ENCODE measurements around the gene KLF16.
"Not testable (repeated sequence)": the region's sequence is repeated elsewhere in the genome, so short reads cannot be mapped to it uniquely, and the experiment has no call there.

The KLF16 gene

GRCh38 chr19:1863328-1863637 is at the start of gene KLF16:
KLF16 (minus strand) TSS chr19:1863579; CDS start chr19:1863497, 82 bp downstream.
- peak; percentile 0 for ATAC-seq
- no peak for DNase-seq

DNA sequence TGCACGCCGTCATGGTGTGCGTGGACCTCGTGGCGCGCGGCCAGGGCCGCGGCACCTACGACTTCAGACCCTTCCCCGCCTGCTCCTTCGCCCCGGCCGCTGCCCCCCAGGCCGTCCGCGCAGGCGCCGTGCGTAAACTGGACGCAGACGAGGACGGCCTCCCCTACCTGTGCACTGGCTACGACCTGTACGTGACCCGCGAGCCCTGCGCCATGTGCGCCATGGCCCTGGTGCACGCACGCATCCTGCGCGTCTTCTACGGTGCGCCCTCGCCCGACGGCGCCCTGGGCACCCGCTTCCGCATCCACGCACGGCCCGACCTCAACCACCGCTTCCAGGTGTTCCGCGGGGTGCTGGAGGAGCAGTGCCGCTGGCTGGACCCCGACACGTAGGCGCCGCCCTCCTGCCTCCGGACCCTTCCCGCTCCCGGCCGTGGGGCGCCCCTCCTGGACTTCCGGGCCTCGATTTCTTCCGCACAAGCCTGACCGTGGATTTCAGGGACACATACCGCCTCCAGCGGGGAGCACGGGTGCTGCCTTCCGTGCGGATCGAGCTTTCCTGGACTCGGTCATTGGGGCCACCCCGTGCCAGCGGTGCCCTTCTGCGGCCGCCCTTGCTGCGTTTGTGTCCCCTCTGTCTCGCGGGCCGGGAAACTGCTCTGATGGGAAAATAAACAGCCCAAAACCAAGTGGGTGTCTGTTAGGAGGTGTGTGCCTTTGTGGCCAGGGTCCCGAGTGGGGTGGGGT is 49.6 kb upstream of the KLF16 start:
- no peak for DNase-seq
- no peak for ATAC-seq

DNA sequence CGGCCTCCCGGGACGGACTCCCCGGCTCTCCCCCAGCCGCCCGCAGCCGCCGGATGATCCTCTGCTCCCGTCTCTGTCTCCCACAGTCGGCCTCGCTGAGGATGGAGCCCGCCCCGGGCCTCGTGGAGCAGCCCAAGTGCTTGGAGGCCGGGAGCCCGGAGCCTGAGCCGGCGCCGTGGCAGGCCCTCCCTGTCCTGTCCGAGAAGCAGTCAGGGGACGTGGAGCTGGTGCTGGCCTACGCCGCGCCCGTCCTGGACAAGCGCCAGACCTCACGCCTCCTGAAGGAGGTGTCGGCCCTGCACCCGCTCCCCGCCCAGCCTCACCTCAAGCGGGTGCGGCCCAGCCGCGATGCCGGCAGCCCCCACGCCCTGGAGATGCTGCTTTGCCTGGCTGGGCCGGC is 48.6 kb upstream of the KLF16 start:
- ATAC-seq (no peak), DNase-seq (no peak)

DNA sequence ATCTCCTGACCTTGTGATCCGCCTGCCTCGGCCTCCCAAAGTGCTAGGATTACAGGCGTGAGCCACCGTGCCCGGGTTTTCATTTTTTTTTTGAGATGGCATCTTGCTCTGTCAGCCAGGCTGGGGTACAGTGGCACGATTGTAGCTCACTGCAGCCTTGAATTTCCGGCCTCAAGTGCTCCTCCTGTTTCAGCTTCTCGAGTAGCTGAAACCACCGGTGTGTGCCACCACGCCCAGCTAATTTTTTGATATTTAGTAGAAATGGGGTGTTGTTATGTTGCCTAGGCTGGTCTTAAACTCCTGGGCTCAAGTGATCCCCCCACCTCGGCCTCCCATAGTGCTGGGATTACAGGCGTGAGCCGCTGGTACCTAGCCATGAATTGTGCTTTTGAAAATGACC is 47.7 kb upstream of the KLF16 start:
- ATAC-seq (no peak), DNase-seq (no peak)

GRCh38 chr19:1910177-1910576 is 46.8 kb upstream of the KLF16 start:
- DNase-seq, result no peak
- ATAC-seq, result no peak

DNA sequence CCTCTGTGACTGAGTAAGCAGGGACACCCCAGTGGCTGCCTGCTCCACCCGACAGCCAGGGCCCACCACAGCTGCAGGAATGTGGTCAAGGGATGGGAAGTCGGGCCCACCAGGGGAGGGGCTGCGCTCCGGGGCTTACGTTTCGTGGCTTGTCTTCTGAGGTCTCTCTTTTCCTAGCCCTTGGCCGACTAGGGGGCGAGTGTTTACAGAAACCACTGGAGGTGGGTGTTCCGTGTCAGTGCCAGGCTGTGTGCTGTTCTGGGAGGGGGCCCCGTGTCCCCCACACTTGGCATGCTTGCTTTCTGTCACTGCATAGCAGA is 46.3 kb upstream of the KLF16 start:
- DNase-seq, result no peak

GRCh38 chr19:1908364-1908678 is 44.9 kb upstream of the KLF16 start:
- DNase-seq (no peak), ATAC-seq (no peak)

More for the DNA sequence above, 46.3 kb upstream of the KLF16 start:
- ATAC-seq, result no peak

GRCh38 chr19:1907563-1908363 is 44.4 kb upstream of the KLF16 start:
- ATAC-seq (no peak), DNase-seq (no peak)

DNA sequence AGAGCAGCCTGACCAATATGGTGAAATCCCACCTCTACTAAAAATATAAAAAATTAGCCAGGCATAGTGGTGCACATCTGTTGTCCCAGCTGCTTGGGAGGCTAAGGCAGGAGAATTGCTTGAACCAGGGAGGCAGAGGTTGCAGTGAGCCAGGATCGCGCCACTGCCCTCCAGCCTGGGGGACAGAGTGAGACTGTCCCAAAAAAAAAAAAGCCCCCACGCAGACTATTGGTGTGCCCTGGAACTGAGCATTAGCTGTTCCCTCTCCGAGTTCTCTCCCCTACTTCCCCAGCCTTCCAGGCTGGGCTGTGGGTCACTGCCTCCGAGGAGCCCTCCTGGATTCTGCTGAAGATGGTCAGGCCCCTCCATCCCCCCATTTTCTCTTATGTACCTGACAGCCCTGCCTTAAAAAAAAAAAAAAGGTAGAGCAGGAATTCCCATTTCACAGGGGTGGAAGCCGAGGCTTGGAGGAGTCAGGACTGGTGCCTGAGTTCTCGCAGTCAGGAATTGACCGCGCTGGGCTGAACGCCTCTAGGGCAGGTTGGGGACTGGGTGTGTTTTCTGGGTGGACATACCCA is 43.7 kb upstream of the KLF16 start:
- ATAC-seq, result no peak
- DNase-seq, result no peak

DNA sequence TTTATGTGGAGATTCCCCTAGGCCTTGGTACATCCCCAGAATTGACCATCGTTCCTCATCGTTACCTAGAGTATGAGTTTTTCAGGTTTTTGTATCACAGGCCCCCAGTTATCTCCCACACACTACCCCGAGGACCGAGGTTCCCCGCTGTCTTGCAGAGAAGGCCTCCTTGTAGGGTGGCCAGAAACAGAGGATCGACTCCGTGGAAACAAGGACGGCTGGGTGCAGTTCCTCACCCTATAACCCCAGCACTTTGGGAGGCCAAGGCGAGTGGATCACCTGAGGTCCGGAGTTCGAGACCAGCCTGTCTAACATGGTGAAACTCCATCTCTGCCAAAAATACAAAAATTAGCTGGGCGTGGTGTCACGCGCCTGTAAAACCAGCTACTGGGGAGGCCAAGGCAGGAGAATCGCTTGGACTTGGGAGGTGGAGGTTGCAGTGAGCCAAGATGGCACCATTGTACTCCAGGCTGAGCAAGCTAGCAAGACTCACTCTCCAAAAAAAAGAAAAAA is 42.5 kb upstream of the KLF16 start:
- no peak for ATAC-seq
- DNase-seq, result no peak

GRCh38 chr19:1905110-1905862 is 41.9 kb upstream of the KLF16 start, which contains the start of the genes ADAT3 and SCAMP4:
ADAT3 (plus strand) TSS chr19:1905399; CDS start chr19:1912048, 6,649 bp downstream.
SCAMP4 (plus strand) TSS chr19:1905399; CDS start chr19:1915020, 9,621 bp downstream.
- DNase-seq (peak; percentile 99), ATAC-seq (peak; percentile 98)

- ATAC-seq (no peak), DNase-seq (no peak)
These were observed 41.4 kb upstream of the KLF16 start for GRCh38 chr19:1904860-1905109.

GRCh38 chr19:1902923-1903322 is 39.5 kb upstream of the KLF16 start:
- ATAC-seq (no peak), DNase-seq (no peak)

- DNase-seq (no peak), ATAC-seq (no peak)
These were observed 38.6 kb upstream of the KLF16 start for GRCh38 chr19:1901940-1902404.

DNA sequence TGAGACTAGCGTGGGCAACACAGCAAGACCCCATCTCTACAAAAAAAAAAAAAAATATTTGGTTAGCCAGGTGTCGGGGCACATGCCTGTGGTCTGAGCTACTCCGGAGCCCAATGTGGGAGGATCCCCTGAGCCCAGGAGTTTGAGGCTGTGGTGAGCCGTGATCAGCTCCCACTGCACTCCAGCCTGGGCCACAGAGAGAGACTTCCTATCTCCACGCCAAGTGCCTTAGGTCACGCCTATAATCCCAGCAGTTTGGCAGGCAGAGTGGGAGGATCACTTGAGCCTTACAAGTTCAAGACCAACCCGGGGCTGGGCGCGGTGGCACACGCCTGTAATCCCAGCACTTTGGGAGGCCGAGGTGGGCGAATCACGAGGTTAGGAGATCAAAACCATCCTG is 33.1 kb upstream of the KLF16 start:
- DNase-seq, result no peak
- ATAC-seq, result no peak

- no peak for DNase-seq
- ATAC-seq, result no peak
These were observed 30.4 kb upstream of the KLF16 start for GRCh38 chr19:1893791-1894190.

DNA sequence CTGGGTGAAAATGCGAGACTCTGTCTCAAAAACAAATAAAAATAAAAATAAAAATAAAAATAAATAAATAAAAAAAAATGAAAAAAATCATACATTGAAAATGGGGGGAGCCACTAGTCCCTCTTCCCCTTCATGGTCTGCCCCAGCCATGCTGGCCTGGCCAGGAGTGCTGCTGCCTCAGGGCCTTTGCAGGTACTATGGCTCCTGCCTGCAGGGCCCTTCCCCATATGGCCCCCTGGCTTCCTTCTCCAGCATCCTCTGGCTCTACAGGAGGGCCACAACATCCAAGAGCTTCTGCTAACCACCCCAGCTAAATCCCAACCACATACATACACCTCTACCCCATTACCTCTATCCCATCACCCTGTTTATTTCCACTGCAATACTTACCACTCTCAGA is 26.5 kb upstream of the KLF16 start:
- DNase-seq, result no peak
- no peak for ATAC-seq

DNA sequence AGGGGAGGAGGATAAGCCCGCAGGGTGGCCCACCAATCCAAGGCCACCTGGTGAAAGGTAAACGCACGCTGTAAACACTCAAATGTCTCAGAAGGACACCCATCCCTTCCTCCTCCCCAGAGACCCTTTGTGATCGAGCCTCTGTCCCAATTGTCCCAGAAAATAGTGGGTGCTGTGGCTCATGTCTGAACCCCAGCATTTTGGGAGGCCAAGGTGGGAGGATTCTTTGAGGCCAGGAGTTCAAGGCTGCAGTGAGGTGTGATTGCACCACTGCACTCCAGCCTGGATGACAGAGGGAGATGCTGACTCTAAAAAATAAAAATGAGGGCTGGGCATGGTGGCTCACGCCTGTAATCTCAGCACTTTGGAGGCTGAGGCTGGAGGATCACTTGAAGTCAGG is 25.0 kb upstream of the KLF16 start:
- ATAC-seq (no peak), DNase-seq (no peak)

- not testable (repeated sequence) for ATAC-seq, DNase-seq
These were observed 23.0 kb upstream of the KLF16 start for GRCh38 chr19:1886360-1886759.

- DNase-seq (peak; percentile 97), ATAC-seq (peak; percentile 82)
These were observed 22.2 kb upstream of the KLF16 start, which contains the start of gene ABHD17A for GRCh38 chr19:1885398-1886119. ABHD17A (minus strand) TSS chr19:1885496; CDS start chr19:1881566, 3,930 bp downstream.

GRCh38 chr19:1884719-1885334 is 21.4 kb upstream of the KLF16 start:
- DNase-seq, result no peak

More at GRCh38 chr19:1884719-1885334, 21.4 kb upstream of the KLF16 start:
- ATAC-seq, result peak; percentile 1
